ENCODE measurements around the gene PCNX3. TPM values are rescaled to one million over a fixed set of nuclear protein-coding genes. Genes with fewer than 3 reads are reported as not detected.

PCNX3 gene
- total and polyA plus RNA-seq, 2 of the 13 experiments (the other 11 are each of a cell fraction or from before 2014, with no cell fraction given) = 16.2 to 23.0 TPM

DNA sequence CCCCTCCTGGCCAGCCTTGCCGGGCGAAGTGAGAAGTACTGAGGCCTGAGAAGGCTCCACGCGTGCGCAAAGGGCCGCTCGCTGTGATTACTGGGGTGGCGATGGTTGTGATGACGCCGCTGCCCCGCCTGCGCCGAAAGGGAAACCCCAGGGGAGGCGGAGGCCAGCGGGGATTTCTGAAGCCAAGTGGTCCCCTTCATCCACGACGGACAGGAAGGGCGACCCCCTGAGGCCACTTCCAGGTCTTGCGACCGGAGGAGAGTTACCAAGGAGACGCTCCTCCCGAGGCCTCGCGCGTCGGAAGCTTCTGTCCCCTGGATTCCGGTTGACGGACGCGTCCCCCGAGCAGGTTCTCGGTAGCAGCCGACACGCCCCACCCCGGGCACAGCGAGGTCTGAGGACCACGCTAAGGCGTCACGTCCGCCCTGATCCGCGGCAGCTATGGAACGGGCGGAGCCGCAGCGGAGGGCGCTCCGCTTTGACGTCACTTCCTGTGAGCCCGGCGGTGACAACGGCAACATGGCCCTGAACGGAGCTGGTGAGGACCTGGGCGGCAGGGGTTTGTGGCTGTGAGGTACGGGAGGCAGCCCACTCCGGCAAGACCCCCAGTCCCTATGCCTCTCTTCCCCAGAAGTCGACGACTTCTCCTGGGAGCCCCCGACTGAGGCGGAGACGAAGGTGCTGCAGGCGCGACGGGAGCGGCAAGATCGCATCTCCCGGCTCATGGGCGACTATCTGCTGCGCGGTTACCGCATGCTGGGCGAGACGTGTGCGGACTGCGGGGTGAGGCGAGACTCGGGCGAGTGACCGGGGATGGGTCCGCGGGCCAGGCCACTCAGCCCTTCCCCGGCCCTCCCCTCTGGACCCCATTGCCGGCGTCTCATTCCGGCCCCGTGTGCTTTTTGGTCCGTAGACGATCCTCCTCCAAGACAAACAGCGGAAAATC lies 45.3 kb upstream of the PCNX3 start, which contains the start of gene ZNRD2 (continued):
- TF ChIP-seq, protein P1, sequence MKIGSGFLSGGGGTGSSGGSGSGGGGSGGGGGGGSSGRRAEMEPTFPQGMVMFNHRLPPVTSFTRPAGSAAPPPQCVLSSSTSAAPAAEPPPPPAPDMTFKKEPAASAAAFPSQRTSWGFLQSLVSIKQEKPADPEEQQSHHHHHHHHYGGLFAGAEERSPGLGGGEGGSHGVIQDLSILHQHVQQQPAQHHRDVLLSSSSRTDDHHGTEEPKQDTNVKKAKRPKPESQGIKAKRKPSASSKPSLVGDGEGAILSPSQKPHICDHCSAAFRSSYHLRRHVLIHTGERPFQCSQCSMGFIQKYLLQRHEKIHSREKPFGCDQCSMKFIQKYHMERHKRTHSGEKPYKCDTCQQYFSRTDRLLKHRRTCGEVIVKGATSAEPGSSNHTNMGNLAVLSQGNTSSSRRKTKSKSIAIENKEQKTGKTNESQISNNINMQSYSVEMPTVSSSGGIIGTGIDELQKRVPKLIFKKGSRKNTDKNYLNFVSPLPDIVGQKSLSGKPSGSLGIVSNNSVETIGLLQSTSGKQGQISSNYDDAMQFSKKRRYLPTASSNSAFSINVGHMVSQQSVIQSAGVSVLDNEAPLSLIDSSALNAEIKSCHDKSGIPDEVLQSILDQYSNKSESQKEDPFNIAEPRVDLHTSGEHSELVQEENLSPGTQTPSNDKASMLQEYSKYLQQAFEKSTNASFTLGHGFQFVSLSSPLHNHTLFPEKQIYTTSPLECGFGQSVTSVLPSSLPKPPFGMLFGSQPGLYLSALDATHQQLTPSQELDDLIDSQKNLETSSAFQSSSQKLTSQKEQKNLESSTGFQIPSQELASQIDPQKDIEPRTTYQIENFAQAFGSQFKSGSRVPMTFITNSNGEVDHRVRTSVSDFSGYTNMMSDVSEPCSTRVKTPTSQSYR (CRISPR knock-in tag; IDR thresholded peaks at IDR 0.05; ENCODE audit: borderline replicate concordance) = no peak
- peak; percentile 76; the same call in 1 of the 2 replicates for TF ChIP-seq ZNF556 (CRISPR knock-in tag; IDR thresholded peaks at IDR 0.05; ENCODE audit: borderline replicate concordance)
- TF ChIP-seq, protein P2, sequence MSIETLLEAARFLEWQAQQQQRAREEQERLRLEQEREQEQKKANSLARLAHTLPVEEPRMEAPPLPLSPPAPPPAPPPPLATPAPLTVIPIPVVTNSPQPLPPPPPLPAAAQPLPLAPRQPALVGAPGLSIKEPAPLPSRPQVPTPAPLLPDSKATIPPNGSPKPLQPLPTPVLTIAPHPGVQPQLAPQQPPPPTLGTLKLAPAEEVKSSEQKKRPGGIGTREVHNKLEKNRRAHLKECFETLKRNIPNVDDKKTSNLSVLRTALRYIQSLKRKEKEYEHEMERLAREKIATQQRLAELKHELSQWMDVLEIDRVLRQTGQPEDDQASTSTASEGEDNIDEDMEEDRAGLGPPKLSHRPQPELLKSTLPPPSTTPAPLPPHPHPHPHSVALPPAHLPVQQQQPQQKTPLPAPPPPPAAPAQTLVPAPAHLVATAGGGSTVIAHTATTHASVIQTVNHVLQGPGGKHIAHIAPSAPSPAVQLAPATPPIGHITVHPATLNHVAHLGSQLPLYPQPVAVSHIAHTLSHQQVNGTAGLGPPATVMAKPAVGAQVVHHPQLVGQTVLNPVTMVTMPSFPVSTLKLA (IDR thresholded peaks at IDR 0.05) = peak; percentile 79
- TF ChIP-seq TCF12 (IDR thresholded peaks at IDR 0.05) = no peak
- peak; percentile 50; the same call in 1 of the 2 replicates for TF ChIP-seq TCF12 (CRISPR knock-in tag; IDR thresholded peaks at IDR 0.05)
- no peak for TF ChIP-seq ZNF225 (CRISPR knock-in tag; IDR thresholded peaks at IDR 0.05)
- no peak for TF ChIP-seq NFE2 (CRISPR knock-in tag; IDR thresholded peaks at IDR 0.05)
- TF ChIP-seq ZNF674 (CRISPR knock-in tag; IDR thresholded peaks at IDR 0.05; ENCODE audit: low read depth) = no peak
- no peak for TF ChIP-seq ARNT (IDR thresholded peaks at IDR 0.05)
- TF ChIP-seq ZNF331 (CRISPR knock-in tag; IDR thresholded peaks at IDR 0.05) = peak; percentile 68
- TF ChIP-seq JDP2 (CRISPR knock-in tag; IDR thresholded peaks at IDR 0.05; ENCODE audit: borderline replicate concordance) = no peak
- TF ChIP-seq ZSCAN22 (CRISPR knock-in tag; IDR thresholded peaks at IDR 0.05) = peak; percentile 44; the same call in 1 of the 2 replicates
- no peak for TF ChIP-seq HOXA9 (CRISPR knock-in tag; IDR thresholded peaks at IDR 0.05; ENCODE audit: borderline replicate concordance)
- TF ChIP-seq, protein P3, sequence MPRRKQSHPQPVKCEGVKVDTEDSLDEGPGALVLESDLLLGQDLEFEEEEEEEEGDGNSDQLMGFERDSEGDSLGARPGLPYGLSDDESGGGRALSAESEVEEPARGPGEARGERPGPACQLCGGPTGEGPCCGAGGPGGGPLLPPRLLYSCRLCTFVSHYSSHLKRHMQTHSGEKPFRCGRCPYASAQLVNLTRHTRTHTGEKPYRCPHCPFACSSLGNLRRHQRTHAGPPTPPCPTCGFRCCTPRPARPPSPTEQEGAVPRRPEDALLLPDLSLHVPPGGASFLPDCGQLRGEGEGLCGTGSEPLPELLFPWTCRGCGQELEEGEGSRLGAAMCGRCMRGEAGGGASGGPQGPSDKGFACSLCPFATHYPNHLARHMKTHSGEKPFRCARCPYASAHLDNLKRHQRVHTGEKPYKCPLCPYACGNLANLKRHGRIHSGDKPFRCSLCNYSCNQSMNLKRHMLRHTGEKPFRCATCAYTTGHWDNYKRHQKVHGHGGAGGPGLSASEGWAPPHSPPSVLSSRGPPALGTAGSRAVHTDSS (CRISPR knock-in tag; conservative IDR thresholded peaks at IDR 0.05) = no peak
- 0 out of 2 replicates have a peak, but pooled peaks have one; percentile 52 for TF ChIP-seq RNF2 (conservative IDR thresholded peaks at IDR 0.05; ENCODE audit: low read depth)
- peak; percentile 63; the same call in 1 of the 2 replicates for TF ChIP-seq SETDB1 (CRISPR knock-in tag; IDR thresholded peaks at IDR 0.05; ENCODE audit: borderline replicate concordance)
- TF ChIP-seq, protein P4, sequence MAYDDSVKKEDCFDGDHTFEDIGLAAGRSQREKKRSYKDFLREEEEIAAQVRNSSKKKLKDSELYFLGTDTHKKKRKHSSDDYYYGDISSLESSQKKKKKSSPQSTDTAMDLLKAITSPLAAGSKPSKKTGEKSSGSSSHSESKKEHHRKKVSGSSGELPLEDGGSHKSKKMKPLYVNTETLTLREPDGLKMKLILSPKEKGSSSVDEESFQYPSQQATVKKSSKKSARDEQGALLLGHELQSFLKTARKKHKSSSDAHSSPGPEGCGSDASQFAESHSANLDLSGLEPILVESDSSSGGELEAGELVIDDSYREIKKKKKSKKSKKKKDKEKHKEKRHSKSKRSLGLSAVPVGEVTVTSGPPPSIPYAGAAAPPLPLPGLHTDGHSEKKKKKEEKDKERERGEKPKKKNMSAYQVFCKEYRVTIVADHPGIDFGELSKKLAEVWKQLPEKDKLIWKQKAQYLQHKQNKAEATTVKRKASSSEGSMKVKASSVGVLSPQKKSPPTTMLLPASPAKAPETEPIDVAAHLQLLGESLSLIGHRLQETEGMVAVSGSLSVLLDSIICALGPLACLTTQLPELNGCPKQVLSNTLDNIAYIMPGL (CRISPR knock-in tag; IDR thresholded peaks at IDR 0.05; ENCODE audit: borderline replicate concordance in 1 of 2, low read depth in 1 of 2) = peak; percentile 91 to 92; a peak in 3 of 4 replicates
- peak; percentile 74; the same call in 1 of the 2 replicates for TF ChIP-seq ZNF768 (CRISPR knock-in tag; IDR thresholded peaks at IDR 0.05)
- TF ChIP-seq ZNF792 (CRISPR knock-in tag; IDR thresholded peaks at IDR 0.05) = peak; percentile 79
- TF ChIP-seq MIXL1 (CRISPR knock-in tag; IDR thresholded peaks at IDR 0.05) = no peak; the same call in 1 of the 2 replicates
- TF ChIP-seq ZKSCAN1 (IDR thresholded peaks at IDR 0.05; ENCODE audit: low read length) = no peak
- TF ChIP-seq MXI1 (IDR thresholded peaks at IDR 0.05; ENCODE audit: borderline replicate concordance, low read depth, low read length) = peak; percentile 93
- TF ChIP-seq SIX4 (CRISPR knock-in tag; IDR thresholded peaks at IDR 0.05) = 0 out of 2 replicates have a peak, but pooled peaks have one; percentile 34
